ENCODE results near the gene RAB43.

DNA sequence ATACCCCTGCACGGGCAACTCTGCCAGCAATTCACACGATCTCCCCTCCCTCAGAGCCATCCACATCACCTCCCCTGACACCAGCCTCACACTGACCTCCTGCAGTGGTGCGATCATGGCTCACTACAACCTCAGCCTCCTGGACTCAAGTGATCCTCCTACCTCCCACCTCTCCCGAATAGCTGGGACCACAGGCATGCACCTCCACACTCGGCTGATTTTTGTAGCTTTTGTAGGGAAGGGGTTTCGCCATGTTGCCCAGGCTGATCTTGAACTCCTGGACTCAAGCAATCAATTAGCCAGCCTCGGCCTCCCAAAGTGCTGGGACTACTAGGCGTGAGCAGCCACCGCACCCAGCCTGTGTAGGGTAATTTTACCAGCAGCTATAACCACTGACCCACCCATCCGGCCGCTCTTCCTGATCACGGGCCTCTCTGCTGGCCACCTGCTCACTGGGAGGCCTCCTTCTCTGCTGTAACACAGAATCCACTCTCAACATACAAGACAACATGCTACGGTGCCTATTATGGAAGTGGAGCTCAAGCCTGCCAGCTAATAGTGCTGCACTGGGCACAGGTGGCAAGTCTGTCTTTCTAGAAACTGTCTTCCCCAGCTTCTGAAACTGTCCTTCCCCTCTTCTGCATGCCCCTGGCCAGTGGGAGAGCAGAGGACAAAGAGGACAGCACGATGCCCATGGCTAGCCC, 56.4 kb downstream of the RAB43 start:
- TF ChIP-seq CTCF (IDR thresholded peaks at IDR 0.05), result no peak
- no peak for TF ChIP-seq EP300 (IDR thresholded peaks at IDR 0.05)
